ENCODE results near the gene SH3PXD2B. TPM values are rescaled to one million over a fixed set of nuclear protein-coding genes. Genes with fewer than 3 reads are reported as not detected.

SH3PXD2B gene
- 1.2 TPM for total RNA-seq (2013)
- polyA plus RNA-seq (under 1 TPM; 0.19 to 0.77 (median 0.31) TPM), polyA minus RNA-seq (0.69 and 0.88 TPM in 2 replicates), total RNA-seq (4.9 to 21.4 (median 11.4) reads per million in 11 experiments)

DNA sequence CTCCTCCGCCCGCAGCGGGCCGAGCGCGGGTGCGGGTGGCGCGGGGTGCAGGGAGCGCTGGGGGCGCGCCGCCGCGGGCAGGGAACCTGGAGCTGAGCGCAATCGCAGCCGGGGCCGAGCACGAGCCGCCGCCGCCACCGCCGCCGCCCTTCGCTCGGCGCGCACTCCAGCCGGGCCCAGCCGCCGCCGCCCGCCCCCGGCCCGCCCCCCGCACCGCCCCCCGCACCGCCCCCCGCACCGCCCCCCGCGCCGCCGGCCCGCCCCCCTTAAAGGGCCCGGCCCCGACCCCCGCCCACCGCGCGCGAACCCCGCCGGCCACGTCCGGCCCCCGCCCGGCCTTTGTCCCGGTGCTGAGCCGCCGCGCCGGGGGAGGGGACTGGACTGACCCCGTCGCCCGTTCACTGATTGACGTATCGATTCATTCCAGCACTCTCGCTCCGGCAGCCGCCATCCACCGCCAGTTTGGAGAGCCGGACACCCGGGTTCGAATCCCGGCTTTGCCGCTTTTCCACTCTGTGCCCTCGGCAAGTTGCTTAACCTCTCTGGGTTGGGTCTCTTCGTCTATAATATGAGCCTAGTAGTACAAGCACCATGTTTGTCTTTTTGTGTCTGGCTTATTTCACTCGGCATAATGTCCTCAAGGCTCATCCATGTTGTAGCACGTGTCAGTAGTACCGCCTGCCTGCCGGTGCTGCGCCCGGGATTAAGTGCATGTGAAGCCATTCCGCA, at the start of gene SH3PXD2B:
Gene SH3PXD2B (minus strand): TSS at position 168 of the 729 bp plus-strand sequence. CDS start 173 bp downstream, outside the sequence.
- Histone ChIP-seq H3K9ac (ENCODE audit: insufficient read depth, low read length, poor library complexity, severe bottlenecking) (no peak within 1 kb of the TSS), H3K79me2 (ENCODE audit: insufficient read depth, low read length) (no peaks in the 10 kb centered on the region), H3K27ac (ENCODE audit: low read depth in 1 of 2, low read length in 2 of 2) (no peak within 1 kb of the TSS), H3K36me3 (replicated peaks in 1 of 2; ENCODE audit: control insufficient read depth in 1 of 2, insufficient read depth in 2 of 2, low read length in 2 of 2) (no peaks in the 10 kb centered on the region), H3K4me2 (replicated peaks; ENCODE audit: extremely low read depth, low read length, poor library complexity, severe bottlenecking) (peak within 1 kb of the TSS; percentile 73), H4K20me1 (ENCODE audit: insufficient read depth, low read length) (no peaks in the 10 kb centered on the region), H3K27me3 (ENCODE audit: control insufficient read depth in 2 of 2, insufficient read depth in 2 of 2, low read length in 2 of 2) (peaks cover 26 to 44% of the 10 kb centered on the region in 2 donors), H2AFZ (ENCODE audit: insufficient read depth, low read depth, low read length, poor library complexity, severe bottlenecking) (peak within 1 kb of the TSS; percentile 62), H3K4me1 (ENCODE audit: control insufficient read depth in 1 of 2, insufficient read depth in 2 of 2, low read length in 2 of 2) (peaks cover 9 to 12% of the 10 kb centered on the region in 2 donors), H3K9me3 (replicated peaks in 1 of 2; ENCODE audit: control insufficient read depth in 1 of 2, insufficient read depth in 1 of 2, low read length in 2 of 2) (peaks cover 0 to 11% of the 10 kb centered on the region in 2 donors), H3K4me3 (replicated peaks in 1 of 3; ENCODE audit: low read depth in 2 of 3, low read length in 3 of 3) (peak within 1 kb of the TSS; percentile 23 to 63 (median 39))
- Mint-ChIP-seq H3K9me3 (peaks cover 0 to 15% (median 8%) of the 10 kb centered on the region in 7 donors), H3K4me3 (peak within 1 kb of the TSS; percentile 82 to 92), H3K27me3 (ENCODE audit: low read depth in 3 of 3) (peaks cover 45 to 55% (median 52%) of the 10 kb centered on the region in 3 donors), H3K4me1 (peaks cover 22% of the 10 kb centered on the region), H3K27ac (peak within 1 kb of the TSS in 3 of 7 donors; percentile 3 to 83 (median 61)), H3K36me3 (peaks cover 11% of the 10 kb centered on the region in 2 donors)
- peak in 1 of 3 donors; percentile 23 for DNase-seq
- 8% methylated on average over 60 of the region's 89 CpGs for WGBS (ENCODE audit: insufficient coverage)
- no peak for TF ChIP-seq CTCF (IDR thresholded peaks at IDR 0.05)
- intact Hi-C loops (cut with micrococcal nuclease): loop anchor here in 1 of 2 donors (5.0 kb wide), 1 partner anchor 32 kb away; no protein-coding TSS in a partner anchor

DNA sequence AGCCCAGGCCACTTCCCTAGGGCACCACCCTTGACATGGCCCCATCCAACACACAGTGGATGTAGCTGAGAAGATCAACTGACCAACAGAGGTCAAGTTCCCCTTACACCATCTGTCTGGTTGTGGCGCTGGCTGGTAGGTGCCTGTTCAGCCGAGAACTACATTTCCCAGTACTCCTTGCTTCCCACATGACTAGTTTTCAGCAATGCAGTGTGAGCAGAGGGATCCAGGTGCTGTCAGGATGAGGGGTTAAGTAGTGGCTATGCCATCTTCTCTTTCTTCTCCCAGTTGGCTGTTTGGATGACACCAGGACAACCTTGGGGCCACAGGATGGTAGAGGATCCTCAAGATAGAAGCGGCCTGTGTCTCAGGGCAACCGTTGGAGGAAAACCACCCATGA, 48.6 kb upstream of the SH3PXD2B start:
- no peak overlapping the region for H3K4me2 ChIP-seq (replicated peaks; ENCODE audit: extremely low read depth, low read length, poor library complexity, severe bottlenecking)
- WGBS (ENCODE audit: insufficient coverage): no CpG with 5 or more reads among the region's 4 CpGs
- H3K9ac ChIP-seq (ENCODE audit: insufficient read depth, low read length, poor library complexity, severe bottlenecking): no peak overlapping the region
- H3K27ac ChIP-seq (ENCODE audit: low read depth in 1 of 2, low read length in 2 of 2): no peak overlapping the region
- H3K79me2 ChIP-seq (ENCODE audit: insufficient read depth, low read length): no peaks in the 10 kb centered on the region
- DNase-seq: no peak
- no peaks in the 10 kb centered on the region for H4K20me1 ChIP-seq (ENCODE audit: insufficient read depth, low read length)
- no peak for TF ChIP-seq CTCF (IDR thresholded peaks at IDR 0.05)
- no peaks in the 10 kb centered on the region for H3K36me3 ChIP-seq (replicated peaks in 1 of 2; ENCODE audit: control insufficient read depth in 1 of 2, insufficient read depth in 2 of 2, low read length in 2 of 2)
- no peaks in the 10 kb centered on the region for H3K27me3 ChIP-seq (ENCODE audit: control insufficient read depth in 2 of 2, insufficient read depth in 2 of 2, low read length in 2 of 2)
- Mint-ChIP-seq H3K4me3 (no peak overlapping the region), H3K27me3 (ENCODE audit: low read depth in 3 of 3) (peaks cover 3 to 9% (median 6%) of the 10 kb centered on the region in 3 donors), H3K4me1 (no peaks in the 10 kb centered on the region), H3K9me3 (peaks cover 0 to 2% (median 0%) of the 10 kb centered on the region in 7 donors), H3K36me3 (no peaks in the 10 kb centered on the region), H3K27ac (no peak overlapping the region)
- H2AFZ ChIP-seq (ENCODE audit: insufficient read depth, low read depth, low read length, poor library complexity, severe bottlenecking): no peak overlapping the region
- H3K4me3 ChIP-seq (replicated peaks in 1 of 3; ENCODE audit: low read depth in 2 of 3, low read length in 3 of 3): no peak overlapping the region
- no peaks in the 10 kb centered on the region for H3K4me1 ChIP-seq (ENCODE audit: control insufficient read depth in 1 of 2, insufficient read depth in 2 of 2, low read length in 2 of 2)
- intact Hi-C loops (cut with micrococcal nuclease): no loop called here
- H3K9me3 ChIP-seq (replicated peaks in 1 of 2; ENCODE audit: control insufficient read depth in 1 of 2, insufficient read depth in 1 of 2, low read length in 2 of 2): no peaks in the 10 kb centered on the region

Data from CD14-positive monocyte (primary cell).